HepG2 (cell line): ENCODE measurements around the gene GLRA1. TPM values are rescaled to one million over a fixed set of nuclear protein-coding genes. Genes with fewer than 3 reads are reported as not detected.

Experiments
- CENPT ChIP-seq: sonication (generic); formaldehyde crosslinking; IDR thresholded peaks from 2 replicates; pipeline ENCODE4 v1.8.0; 2022; ENCODE audit warnings: low read depth, mild to moderate bottlenecking, moderate library complexity, missing genetic modification reagents
- FOXO1 ChIP-seq: sonication (generic); formaldehyde crosslinking; IDR thresholded peaks from 2 replicates; pipeline ENCODE4 v1.4.0; 2020; ENCODE audit warnings: missing genetic modification reagents
- HNF4A ChIP-seq: sonication (generic); formaldehyde crosslinking; IDR thresholded peaks from 2 replicates; pipeline ENCODE4 v1.4.0; 2020; ENCODE audit warnings: missing genetic modification reagents
- IRF1 ChIP-seq: sonication (generic); formaldehyde crosslinking; IDR thresholded peaks from 2 replicates; pipeline ENCODE4 v1.4.0; 2020; ENCODE audit warnings: low read depth, mild to moderate bottlenecking, missing genetic modification reagents
- KDM6A ChIP-seq: IDR thresholded peaks from 2 replicates; pipeline ENCODE4 v1.6.1; 2016; ENCODE audit warnings: low read depth
- MTF2 ChIP-seq: sonication (generic); formaldehyde crosslinking; IDR thresholded peaks from 2 replicates; pipeline ENCODE4 v1.5.0; 2020; ENCODE audit warnings: missing genetic modification reagents, borderline replicate concordance
- PBX3 ChIP-seq: sonication (generic); formaldehyde crosslinking; IDR thresholded peaks from 2 replicates; pipeline ENCODE4 v1.8.1; 2023; ENCODE audit warnings: missing genetic modification reagents, inconsistent platforms, borderline replicate concordance
- REST ChIP-seq, 2 experiments: IDR thresholded peaks; 2 replicates each; pipeline ENCODE4 v1.6.1; 2011 to 2012; ENCODE audit warnings: low read length in 2 of 2, borderline replicate concordance in 1 of 2, low read depth in 1 of 2, mild to moderate bottlenecking in 1 of 2, moderate library complexity in 1 of 2
- ZBTB43 ChIP-seq: sonication (generic); formaldehyde crosslinking; conservative IDR thresholded peaks from 2 replicates; pipeline ENCODE4 v1.4.0; 2020; ENCODE audit warnings: missing genetic modification reagents
- ZFP36L1 ChIP-seq: sonication (generic); formaldehyde crosslinking; IDR thresholded peaks from 2 replicates; pipeline ENCODE4 v1.8.0; 2022; ENCODE audit warnings: mild to moderate bottlenecking, missing genetic modification reagents, moderate library complexity
- ZNF180 ChIP-seq: sonication (generic); formaldehyde crosslinking; IDR thresholded peaks from 2 replicates; pipeline ENCODE4 v1.4.0; 2020; ENCODE audit warnings: low read depth, missing genetic modification reagents, borderline replicate concordance
- ZNF205 ChIP-seq: IDR thresholded peaks from 2 replicates; pipeline ENCODE4 v1.6.1; 2018; ENCODE audit warnings: missing biosample characterization, missing genetic modification reagents
- ZNF234 ChIP-seq: sonication (generic); formaldehyde crosslinking; conservative IDR thresholded peaks from 2 replicates; pipeline ENCODE4 v1.5.1; 2020; ENCODE audit warnings: mild to moderate bottlenecking, missing genetic modification reagents
- ZNF335 ChIP-seq: sonication (generic); formaldehyde crosslinking; IDR thresholded peaks from 2 replicates; pipeline ENCODE4 v1.4.0; 2020; ENCODE audit warnings: missing genetic modification reagents
- ZNF496 ChIP-seq: sonication (generic); formaldehyde crosslinking; IDR thresholded peaks from 2 replicates; pipeline ENCODE4 v1.8.1; 2023; ENCODE audit warnings: mild to moderate bottlenecking, moderate library complexity, missing genetic modification reagents; ENCODE audit not compliant: insufficient replicate concordance
- ZNF660 ChIP-seq: sonication (generic); formaldehyde crosslinking; IDR thresholded peaks from 2 replicates; pipeline ENCODE4 v1.5.1; 2020; ENCODE audit warnings: mild to moderate bottlenecking, low read depth, missing genetic modification reagents, borderline replicate concordance
- ZNF709 ChIP-seq: sonication (generic); formaldehyde crosslinking; IDR thresholded peaks from 2 replicates; pipeline ENCODE4 v1.5.0; 2020; ENCODE audit warnings: mild to moderate bottlenecking, missing genetic modification reagents
- ZNF768 ChIP-seq: sonication (generic); formaldehyde crosslinking; IDR thresholded peaks from 2 replicates; pipeline ENCODE4 v1.4.0; 2020; ENCODE audit warnings: missing genetic modification reagents
- polyA plus RNA-seq, 8 experiments: library from polyadenylated mRNA; depleted of rRNA in 3 of 8; stranded (reverse) in 7 of 8; unstranded in 1 of 8; fragments of >200 nt; fragmentation: Illumina TruSeq in 4 of 8; extraction: Trizol in 4 of 8; gene quantifications; 2 replicates each; pipeline versions ENCODE4 v1.2.1 to v1.2.3, GENCODE V29; 2011 to 2016; ENCODE audit warnings: low read depth in 4 of 8, missing spikeins in 1 of 8, mixed read lengths in 1 of 8; ENCODE audit not compliant: insufficient read depth in 1 of 8
- total RNA-seq, 5 experiments: library from RNA; depleted of rRNA; stranded (reverse); fragments of >200 nt; fragmentation: Illumina TruSeq; extraction: Trizol; gene quantifications; 2 replicates each; pipeline ENCODE4 v1.2.3, GENCODE V29; 2016; ENCODE audit warnings: low read depth in 1 of 5
- TF ChIP-seq, protein P1 (sequence below): sonication (generic); formaldehyde crosslinking; IDR thresholded peaks from 2 replicates; pipeline ENCODE4 v1.4.0; 2020; ENCODE audit warnings: mild to moderate bottlenecking, missing genetic modification reagents
- TF ChIP-seq, protein P2 (sequence below): sonication (generic); formaldehyde crosslinking; IDR thresholded peaks from 2 replicates; pipeline ENCODE4 v1.5.0; 2020; ENCODE audit warnings: mild to moderate bottlenecking, missing genetic modification reagents

GLRA1 gene
- total and polyA plus RNA-seq, 2 of the 13 experiments (the other 11 are each of a cell fraction or from before 2014, with no cell fraction given): not detected

DNA sequence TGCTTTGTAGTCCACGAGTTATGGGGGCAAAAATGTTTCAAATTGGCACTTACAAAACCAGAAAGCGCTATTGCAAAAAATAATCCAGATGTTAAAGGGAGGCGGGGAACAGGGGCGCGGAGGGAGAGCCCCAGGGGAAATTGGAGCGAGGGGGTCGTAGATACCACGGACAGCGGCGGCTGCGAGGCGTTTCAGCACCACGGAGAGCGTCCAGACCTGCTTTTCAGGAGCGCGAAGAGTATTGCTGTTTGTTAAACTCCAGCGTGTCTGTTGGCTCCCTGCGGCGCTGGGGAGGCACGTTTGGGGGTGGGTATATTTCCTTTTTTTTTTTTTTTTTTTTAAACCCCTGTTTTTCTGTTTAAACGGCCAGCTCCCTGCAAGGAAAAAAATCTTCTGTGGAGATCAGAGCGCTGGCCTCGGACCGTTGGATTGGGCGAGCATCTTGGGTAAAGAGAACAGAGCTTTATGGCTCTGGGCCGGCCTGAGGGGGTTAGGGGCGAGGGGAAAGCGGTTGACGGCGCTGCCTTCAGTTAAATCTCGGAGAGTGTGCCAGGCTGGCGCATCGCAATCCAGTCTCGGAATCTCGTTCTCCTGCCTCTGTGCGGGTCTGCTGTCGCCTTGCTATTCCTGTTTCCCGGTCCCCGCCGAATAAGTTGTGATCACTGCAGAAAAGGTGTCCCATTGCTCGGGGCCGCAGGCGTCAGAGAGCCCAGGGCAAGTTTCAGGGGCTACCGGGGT lies at the start of gene GLRA1 (continued):
- TF ChIP-seq KDM6A (CRISPR knock-in tag): peak; percentile 58
- peak; percentile 98 for TF ChIP-seq ZNF660 (CRISPR knock-in tag)
- TF ChIP-seq FOXO1 (CRISPR knock-in tag): peak; percentile 97
- TF ChIP-seq ZNF205 (CRISPR knock-in tag): peak; percentile 99
- TF ChIP-seq ZNF709 (CRISPR knock-in tag): peak; percentile 99
- TF ChIP-seq, protein P1, sequence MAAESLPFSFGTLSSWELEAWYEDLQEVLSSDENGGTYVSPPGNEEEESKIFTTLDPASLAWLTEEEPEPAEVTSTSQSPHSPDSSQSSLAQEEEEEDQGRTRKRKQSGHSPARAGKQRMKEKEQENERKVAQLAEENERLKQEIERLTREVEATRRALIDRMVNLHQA: peak; percentile 93; the same call in 1 of the 2 replicates
- 0 out of 2 replicates have a peak, but pooled peaks have one; percentile 27 for TF ChIP-seq HNF4A (CRISPR knock-in tag)
- TF ChIP-seq CENPT (CRISPR knock-in tag): peak; percentile 97
- TF ChIP-seq IRF1 (CRISPR knock-in tag): peak; percentile 97
- TF ChIP-seq, protein P2, sequence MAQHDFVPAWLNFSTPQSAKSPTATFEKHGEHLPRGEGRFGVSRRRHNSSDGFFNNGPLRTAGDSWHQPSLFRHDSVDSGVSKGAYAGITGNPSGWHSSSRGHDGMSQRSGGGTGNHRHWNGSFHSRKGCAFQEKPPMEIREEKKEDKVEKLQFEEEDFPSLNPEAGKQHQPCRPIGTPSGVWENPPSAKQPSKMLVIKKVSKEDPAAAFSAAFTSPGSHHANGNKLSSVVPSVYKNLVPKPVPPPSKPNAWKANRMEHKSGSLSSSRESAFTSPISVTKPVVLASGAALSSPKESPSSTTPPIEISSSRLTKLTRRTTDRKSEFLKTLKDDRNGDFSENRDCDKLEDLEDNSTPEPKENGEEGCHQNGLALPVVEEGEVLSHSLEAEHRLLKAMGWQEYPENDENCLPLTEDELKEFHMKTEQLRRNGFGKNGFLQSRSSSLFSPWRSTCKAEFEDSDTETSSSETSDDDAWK (CRISPR knock-in tag): no peak
- peak; percentile 97 for TF ChIP-seq ZFP36L1 (CRISPR knock-in tag)
- peak in 1 of 2 experiments; percentile 99 for TF ChIP-seq REST (IDR thresholded peaks at IDR 0.05; ENCODE audit: borderline replicate concordance in 1 of 2, low read depth in 1 of 2, low read length in 2 of 2)
- peak; percentile 99 for TF ChIP-seq PBX3 (CRISPR knock-in tag)
- TF ChIP-seq ZNF335 (CRISPR knock-in tag): peak; percentile 97
- peak; percentile 92 for TF ChIP-seq MTF2 (CRISPR knock-in tag)
- TF ChIP-seq ZBTB43 (CRISPR knock-in tag): peak; percentile 99
- TF ChIP-seq ZNF234 (CRISPR knock-in tag): peak; percentile 99
- peak; percentile 92 for TF ChIP-seq ZNF768 (CRISPR knock-in tag)
- peak; percentile 98; the same call in 1 of the 2 replicates for TF ChIP-seq ZNF180 (CRISPR knock-in tag)
- TF ChIP-seq ZNF496 (CRISPR knock-in tag): peak; percentile 68
